ENCODE data around the gene NMUR2. TPM values are rescaled to one million over a fixed set of nuclear protein-coding genes. Genes with fewer than 3 reads are reported as not detected.

The NMUR2 gene
- total RNA-seq, 1 donor from 2014 or later = 2.1 TPM

DNA sequence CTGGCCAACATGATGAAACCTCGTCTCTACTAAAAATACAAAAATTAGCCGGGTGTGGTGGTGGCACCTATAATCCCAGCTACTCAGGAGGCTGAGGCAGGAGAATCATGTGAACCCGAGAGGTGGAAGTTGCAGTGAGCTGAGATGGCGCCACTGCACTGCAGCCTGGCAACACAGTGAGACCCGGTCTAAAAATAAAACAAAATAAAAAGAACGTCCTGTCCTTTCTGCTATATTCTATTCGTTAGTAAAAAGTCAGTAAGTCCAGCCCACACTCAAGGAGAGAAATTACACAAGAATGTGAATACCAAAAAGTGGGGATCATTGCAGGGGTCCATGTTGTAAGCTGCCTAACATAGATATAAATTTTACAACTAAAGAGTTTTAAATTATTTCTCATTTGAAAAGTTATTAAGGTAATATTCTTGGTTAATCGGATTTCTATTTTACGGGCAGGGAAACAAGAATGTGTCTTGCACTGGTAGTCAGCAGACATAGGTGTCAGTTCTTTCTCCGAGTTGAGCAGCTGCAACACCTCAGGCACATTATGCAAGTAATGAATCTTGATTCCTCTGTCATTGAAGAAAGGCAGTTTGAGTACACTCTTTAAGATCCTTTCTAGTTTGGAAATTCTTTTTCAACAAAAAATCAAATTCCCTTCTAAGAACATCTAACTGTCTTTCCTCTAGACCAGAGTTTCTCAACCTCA, 24.5 kb downstream of the NMUR2 start:
- Histone ChIP-seq H3K4me1 (no peaks in the 10 kb centered on the region), H3K36me3 (no peaks in the 10 kb centered on the region), H3K27ac (no peak overlapping the region), H3K4me3 (no peak overlapping the region), H3K9me3 (no peaks in the 10 kb centered on the region), H3K27me3 (no peaks in the 10 kb centered on the region)
- intact Hi-C loops (cut with DNase I) = no loop called here
- ATAC-seq (no peak), DNase-seq (no peak)
- TF ChIP-seq, protein P1, sequence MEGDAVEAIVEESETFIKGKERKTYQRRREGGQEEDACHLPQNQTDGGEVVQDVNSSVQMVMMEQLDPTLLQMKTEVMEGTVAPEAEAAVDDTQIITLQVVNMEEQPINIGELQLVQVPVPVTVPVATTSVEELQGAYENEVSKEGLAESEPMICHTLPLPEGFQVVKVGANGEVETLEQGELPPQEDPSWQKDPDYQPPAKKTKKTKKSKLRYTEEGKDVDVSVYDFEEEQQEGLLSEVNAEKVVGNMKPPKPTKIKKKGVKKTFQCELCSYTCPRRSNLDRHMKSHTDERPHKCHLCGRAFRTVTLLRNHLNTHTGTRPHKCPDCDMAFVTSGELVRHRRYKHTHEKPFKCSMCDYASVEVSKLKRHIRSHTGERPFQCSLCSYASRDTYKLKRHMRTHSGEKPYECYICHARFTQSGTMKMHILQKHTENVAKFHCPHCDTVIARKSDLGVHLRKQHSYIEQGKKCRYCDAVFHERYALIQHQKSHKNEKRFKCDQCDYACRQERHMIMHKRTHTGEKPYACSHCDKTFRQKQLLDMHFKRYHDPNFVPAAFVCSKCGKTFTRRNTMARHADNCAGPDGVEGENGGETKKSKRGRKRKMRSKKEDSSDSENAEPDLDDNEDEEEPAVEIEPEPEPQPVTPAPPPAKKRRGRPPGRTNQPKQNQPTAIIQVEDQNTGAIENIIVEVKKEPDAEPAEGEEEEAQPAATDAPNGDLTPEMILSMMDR (IDR thresholded peaks at IDR 0.05) = no peak

DNA sequence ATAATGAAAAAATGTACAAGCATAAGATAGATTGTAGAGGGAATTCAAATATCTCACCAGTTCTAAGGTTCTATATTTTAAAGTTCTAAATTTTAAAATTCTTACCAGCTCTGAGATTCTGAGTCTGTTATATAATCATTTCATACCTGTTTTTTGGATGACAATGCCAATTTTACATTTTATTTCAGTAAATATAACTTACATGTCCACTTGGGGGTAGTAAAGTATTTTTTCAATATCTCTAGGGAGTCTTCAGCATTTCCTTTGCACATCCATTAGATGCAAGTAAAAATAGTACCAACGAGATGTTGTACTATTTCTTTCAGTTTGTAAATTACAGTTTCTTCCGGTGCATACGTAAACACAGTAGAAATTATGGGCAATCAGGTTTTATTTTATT, 25.7 kb downstream of the NMUR2 start:
- Histone ChIP-seq H3K4me1 (no peaks in the 10 kb centered on the region), H3K36me3 (no peaks in the 10 kb centered on the region), H3K27ac (no peak overlapping the region), H3K27me3 (no peaks in the 10 kb centered on the region), H3K9me3 (no peaks in the 10 kb centered on the region), H3K4me3 (no peak overlapping the region)
- no peak for ATAC-seq
- TF ChIP-seq, protein P1 (IDR thresholded peaks at IDR 0.05) = peak; percentile 4
- intact Hi-C loops (cut with DNase I) = no loop called here
- DNase-seq = no peak

DNA sequence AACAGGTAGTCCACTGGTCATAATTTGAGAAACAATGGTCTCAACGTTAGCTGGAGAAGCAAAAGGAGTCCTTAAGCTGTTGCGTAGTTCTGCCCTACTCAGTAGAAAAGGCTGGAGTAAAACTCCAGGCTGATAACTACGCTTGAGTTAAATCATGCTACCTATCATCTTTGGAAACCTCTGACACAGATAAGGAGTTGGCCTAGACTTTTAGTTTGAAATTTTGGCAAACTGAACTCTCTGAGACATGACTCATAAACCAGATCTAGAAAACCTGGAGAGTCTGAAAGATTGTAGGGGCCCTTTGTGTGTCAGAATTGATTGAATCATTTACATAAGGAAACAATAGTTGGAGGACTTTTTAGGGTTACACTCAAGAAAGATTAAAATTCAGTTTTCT, 26.3 kb downstream of the NMUR2 start:
- H3K4me1 ChIP-seq = no peaks in the 10 kb centered on the region
- DNase-seq (no peak), ATAC-seq (no peak)
- intact Hi-C loops (cut with DNase I) = no loop called here
- no peak overlapping the region for H3K27ac ChIP-seq
- no peaks in the 10 kb centered on the region for H3K27me3 ChIP-seq
- H3K4me3 ChIP-seq = no peak overlapping the region
- no peaks in the 10 kb centered on the region for H3K36me3 ChIP-seq
- H3K9me3 ChIP-seq = no peaks in the 10 kb centered on the region
- TF ChIP-seq, protein P1 (IDR thresholded peaks at IDR 0.05) = no peak

DNA sequence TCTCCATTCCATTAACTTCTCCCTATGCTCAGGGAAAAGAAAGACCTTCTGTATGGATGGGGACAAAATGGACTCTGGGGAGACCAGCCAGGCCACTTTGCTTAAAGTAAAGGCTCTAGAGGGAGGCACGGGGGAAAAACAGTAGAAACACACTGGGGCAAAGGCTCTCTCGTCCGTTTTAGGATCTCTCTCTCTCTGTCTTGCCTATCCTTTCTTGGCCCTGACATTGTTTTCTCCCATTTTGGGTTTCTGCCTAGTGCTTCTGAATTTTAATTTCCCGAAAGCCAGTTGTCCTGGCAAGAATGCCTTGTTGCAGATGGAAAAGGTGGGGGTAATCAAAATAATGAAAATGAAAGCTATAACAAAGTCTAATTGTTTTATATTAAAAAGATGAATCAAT, 28.2 kb downstream of the NMUR2 start:
- H3K36me3 ChIP-seq = no peaks in the 10 kb centered on the region
- no peaks in the 10 kb centered on the region for H3K27me3 ChIP-seq
- no peak for ATAC-seq
- intact Hi-C loops (cut with DNase I) = no loop called here
- no peaks in the 10 kb centered on the region for H3K4me1 ChIP-seq
- no peak for DNase-seq
- no peaks in the 10 kb centered on the region for H3K9me3 ChIP-seq
- no peak overlapping the region for H3K27ac ChIP-seq
- H3K4me3 ChIP-seq = no peak overlapping the region
- TF ChIP-seq, protein P1 (IDR thresholded peaks at IDR 0.05) = no peak

DNA sequence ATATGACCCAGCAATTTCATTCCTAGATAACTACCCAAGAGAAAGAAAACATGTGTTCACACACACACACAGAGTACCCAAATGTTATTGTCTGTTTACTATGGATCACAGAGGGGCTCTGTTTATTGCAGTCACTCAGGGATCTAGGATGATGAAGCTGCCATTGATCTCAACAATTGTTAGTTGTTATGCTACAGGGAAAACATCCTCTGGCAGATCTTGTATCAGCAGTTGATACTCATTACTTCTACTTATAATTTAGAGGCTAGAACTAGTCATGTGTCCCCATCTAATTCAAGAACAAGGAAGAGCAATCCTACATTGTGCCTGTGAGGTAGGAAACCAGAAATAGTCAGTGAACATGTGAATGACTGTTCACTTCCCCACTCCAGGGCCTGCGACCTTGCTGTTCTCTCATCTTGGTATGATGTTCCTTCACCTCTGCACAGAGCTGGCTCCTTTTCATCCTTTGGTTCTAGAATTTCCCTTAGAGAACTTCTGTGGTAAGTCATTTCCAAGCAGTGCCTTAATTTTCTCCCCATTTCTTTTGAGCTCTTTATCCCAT, 30.3 kb downstream of the NMUR2 start:
- DNase-seq (no peak), ATAC-seq (no peak)
- no peaks in the 10 kb centered on the region for H3K9me3 ChIP-seq
- H3K4me1 ChIP-seq = no peaks in the 10 kb centered on the region
- no peak overlapping the region for H3K27ac ChIP-seq
- TF ChIP-seq, protein P1 (IDR thresholded peaks at IDR 0.05) = no peak
- H3K36me3 ChIP-seq = no peaks in the 10 kb centered on the region
- H3K27me3 ChIP-seq = no peaks in the 10 kb centered on the region
- H3K4me3 ChIP-seq = no peak overlapping the region
- intact Hi-C loops (cut with DNase I) = no loop called here

Data from upper lobe of right lung (tissue), 1 donor.